ENCODE results near the gene EIF4G2. TPM values are rescaled to one million over a fixed set of nuclear protein-coding genes. Genes with fewer than 3 reads are reported as not detected.

Gene EIF4G2
- total RNA-seq, 1 experiment from 2014 or later: 932 TPM

GRCh38 chr11:10809373-10810160 lies 841 bp upstream of the EIF4G2 start:
- peak; percentile 75 for DNase-seq (ENCODE audit: low spot score)

GRCh38 chr11:10808235-10808552 lies 532 bp downstream of the EIF4G2 start:
- DNase-seq (ENCODE audit: low spot score): no peak

- DNase-seq (ENCODE audit: low spot score): peak; percentile 42
These were observed 1.1 kb downstream of the EIF4G2 start for GRCh38 chr11:10807493-10808234.

- DNase-seq (ENCODE audit: low spot score): no peak
These were observed 2.5 kb downstream of the EIF4G2 start for GRCh38 chr11:10806206-10806605.

- no peak for DNase-seq (ENCODE audit: low spot score)
These were observed 3.0 kb downstream of the EIF4G2 start for GRCh38 chr11:10805741-10806140.

- DNase-seq (ENCODE audit: low spot score): no peak
These were observed 5.0 kb downstream of the EIF4G2 start for GRCh38 chr11:10803676-10804075.

- no peak for DNase-seq (ENCODE audit: low spot score)
These were observed 8.4 kb downstream of the EIF4G2 start for GRCh38 chr11:10800292-10800691.

- DNase-seq (ENCODE audit: low spot score): no peak
These were observed 10.3 kb downstream of the EIF4G2 start for GRCh38 chr11:10798330-10798928.

GRCh38 chr11:10797531-10797930 lies 11.2 kb downstream of the EIF4G2 start:
- no peak for DNase-seq (ENCODE audit: low spot score)

GRCh38 chr11:10797001-10797400 lies 11.7 kb downstream of the EIF4G2 start:
- DNase-seq (ENCODE audit: low spot score): no peak

- DNase-seq (ENCODE audit: low spot score): no peak
These were observed 12.5 kb downstream of the EIF4G2 start for GRCh38 chr11:10796191-10796590.

- no peak for DNase-seq (ENCODE audit: low spot score)
These were observed 15.1 kb downstream of the EIF4G2 start for GRCh38 chr11:10793470-10794255.

GRCh38 chr11:10792385-10793068 lies 16.2 kb downstream of the EIF4G2 start:
- DNase-seq (ENCODE audit: low spot score): peak; percentile 79

- DNase-seq (ENCODE audit: low spot score): no peak
These were observed 22.3 kb downstream of the EIF4G2 start for GRCh38 chr11:10786451-10786850.

GRCh38 chr11:10785146-10785474 lies 23.6 kb downstream of the EIF4G2 start:
- no peak for DNase-seq (ENCODE audit: low spot score)

GRCh38 chr11:10784232-10785145 lies 24.2 kb downstream of the EIF4G2 start:
- no peak for DNase-seq (ENCODE audit: low spot score)

- DNase-seq (ENCODE audit: low spot score): no peak
These were observed 28.7 kb downstream of the EIF4G2 start for GRCh38 chr11:10780040-10780439.

GRCh38 chr11:10779086-10779485 lies 29.6 kb downstream of the EIF4G2 start:
- DNase-seq (ENCODE audit: low spot score): no peak

GRCh38 chr11:10778217-10778970 lies 30.3 kb downstream of the EIF4G2 start:
- DNase-seq (ENCODE audit: low spot score): no peak

GRCh38 chr11:10777806-10778205 lies 30.9 kb downstream of the EIF4G2 start:
- no peak for DNase-seq (ENCODE audit: low spot score)

All from A172 (cell line).